ENCODE results near the gene EIF4A2.
"Not testable (repeated sequence)": the region's sequence is repeated elsewhere in the genome, so short reads cannot be mapped to it uniquely, and the experiment has no call there.

EIF4A2 gene

DNA sequence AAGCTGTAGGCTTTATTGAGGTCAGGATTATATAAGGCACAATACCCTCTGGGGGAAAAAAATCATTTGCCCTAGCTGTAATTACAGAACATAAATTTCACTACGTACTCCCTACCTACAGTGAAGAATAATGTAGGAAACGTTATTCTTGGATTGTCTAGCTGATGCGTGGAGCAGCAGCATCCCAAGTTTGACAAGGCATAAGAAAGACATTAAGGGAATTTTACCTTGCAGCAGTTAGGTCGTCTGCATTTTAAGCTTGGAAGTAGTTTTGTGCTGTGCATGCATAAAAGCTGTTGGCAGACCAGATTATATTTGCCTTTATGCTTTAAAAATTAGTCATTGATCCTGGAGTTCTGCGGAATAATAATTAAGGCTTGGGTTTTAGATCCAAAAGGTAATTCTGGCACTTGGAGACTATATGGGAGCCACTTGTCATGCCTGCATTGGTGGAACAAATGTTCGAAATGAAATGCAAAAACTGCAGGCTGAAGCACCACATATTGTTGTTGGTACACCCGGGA, 2.2 kb downstream of the EIF4A2 start:
- no peak for DNase-seq

DNA sequence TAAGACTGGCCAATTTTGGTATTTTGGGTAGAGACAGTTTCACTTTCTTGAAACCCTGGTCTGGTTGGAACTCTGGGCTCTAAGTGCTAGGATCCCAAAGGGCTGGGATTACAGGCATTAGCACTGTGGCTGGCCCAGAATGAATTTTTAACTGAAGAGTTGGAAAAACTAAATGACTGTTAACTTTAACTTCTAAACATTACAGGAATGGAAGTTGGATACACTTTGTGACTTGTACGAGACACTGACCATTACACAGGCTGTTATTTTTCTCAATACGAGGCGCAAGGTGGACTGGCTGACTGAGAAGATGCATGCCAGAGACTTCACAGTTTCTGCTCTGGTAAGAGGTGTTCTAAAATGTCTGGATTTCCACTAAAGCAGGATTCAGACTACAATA, 3.5 kb downstream of the EIF4A2 start:
- no peak for DNase-seq

DNA sequence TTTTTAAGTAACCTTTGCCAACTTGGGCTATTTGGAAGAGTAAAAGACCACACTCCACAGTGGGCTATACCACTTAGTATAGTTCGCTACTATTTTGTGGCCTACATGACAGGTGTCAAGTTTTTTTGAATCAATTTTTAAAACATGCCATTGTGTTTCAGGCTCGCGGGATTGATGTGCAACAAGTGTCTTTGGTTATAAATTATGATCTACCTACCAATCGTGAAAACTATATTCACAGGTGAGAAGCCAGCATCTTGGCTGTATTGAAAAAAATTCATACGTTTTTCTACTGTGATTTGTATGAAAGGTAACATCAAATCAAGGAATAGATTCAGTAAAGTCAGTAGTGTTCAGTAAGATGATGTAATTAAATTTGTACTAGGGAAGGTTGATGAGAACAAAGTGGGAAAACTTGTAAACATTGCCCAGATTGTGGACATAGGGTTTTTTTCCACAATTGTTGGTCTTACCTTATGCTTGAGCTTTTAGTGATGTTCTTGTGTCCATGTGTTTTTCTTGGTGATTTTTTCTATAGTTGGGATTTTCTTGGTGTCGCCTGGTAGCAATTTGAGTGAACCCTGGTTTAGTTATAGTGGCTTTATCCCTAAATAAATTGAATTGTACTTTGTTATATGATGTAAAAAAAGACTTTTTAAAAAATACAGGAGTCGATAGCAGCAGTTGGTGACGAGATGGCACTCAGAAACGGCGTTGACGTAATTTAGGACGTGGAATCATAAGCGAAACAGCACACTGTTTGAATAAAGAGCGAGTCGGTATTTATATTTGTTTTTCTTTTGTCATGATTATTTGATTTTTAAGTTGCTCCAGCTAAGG, 4.5 kb downstream of the EIF4A2 start:
- DNase-seq = no peak

DNA sequence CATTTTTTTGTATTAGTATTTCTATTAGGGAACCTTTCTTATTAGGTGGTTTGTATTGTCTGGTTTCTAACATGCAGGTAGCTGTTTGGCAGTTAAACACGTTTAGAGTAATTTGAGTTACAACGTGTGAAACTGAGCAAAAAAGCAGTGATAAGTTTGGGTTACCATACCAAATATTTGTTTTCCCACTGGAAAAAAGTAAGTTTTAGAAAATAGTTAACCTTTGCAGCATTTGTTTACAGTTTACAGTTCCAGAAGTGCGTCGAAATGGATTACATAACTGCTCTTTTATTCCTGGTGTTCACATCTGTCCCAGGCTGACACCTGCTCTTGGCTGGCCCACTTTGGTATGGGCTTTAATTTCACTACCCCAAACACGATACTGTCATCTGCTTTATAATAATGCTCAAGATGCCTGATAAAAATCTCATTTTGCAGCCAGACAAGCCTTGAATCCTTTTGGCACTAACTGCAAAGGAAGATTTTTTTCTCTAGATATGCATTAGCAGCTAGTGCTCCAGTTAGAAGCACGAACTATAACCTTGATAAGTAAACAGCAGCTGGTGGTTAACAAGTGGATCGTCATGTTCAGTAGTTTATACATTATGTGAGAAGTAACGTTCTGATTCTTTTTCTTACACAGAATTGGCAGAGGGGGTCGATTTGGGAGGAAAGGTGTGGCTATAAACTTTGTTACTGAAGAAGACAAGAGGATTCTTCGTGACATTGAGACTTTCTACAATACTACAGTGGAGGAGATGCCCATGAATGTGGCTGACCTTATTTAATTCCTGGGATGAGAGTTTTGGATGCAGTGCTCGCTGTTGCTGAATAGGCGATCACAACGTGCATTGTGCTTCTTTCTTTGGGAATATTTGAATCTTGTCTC, 5.3 kb downstream of the EIF4A2 start:
- DNase-seq = no peak

DNA sequence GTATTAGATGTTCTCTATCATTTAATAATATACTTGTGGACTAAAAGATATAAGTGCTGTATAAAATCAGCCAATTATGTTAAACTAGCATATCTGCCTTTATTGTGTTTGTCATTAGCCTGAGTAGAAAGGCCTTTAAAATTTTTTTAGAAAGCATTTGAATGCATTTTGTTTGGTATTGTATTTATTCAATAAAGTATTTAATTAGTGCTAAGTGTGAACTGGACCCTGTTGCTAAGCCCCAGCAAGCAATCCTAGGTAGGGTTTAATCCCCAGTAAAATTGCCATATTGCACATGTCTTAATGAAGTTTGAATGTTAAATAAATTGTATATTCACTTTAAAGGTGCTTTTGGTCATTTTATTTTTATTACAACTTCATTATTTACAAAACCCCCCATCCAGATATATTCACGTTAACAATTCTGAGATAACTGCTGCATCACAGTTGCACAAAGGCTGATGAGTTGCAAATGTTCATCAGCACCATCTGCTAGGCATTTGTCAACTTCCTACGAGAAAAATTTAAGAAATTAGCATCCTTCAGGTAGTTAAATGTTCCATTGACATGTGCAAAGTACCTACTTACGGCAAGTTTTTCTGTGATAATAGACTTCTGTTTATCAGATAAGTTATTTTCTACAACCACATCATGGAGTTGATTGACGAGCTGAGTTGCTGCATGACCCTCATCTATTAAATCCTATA, 6.3 kb downstream of the EIF4A2 start:
- no peak for DNase-seq

DNA sequence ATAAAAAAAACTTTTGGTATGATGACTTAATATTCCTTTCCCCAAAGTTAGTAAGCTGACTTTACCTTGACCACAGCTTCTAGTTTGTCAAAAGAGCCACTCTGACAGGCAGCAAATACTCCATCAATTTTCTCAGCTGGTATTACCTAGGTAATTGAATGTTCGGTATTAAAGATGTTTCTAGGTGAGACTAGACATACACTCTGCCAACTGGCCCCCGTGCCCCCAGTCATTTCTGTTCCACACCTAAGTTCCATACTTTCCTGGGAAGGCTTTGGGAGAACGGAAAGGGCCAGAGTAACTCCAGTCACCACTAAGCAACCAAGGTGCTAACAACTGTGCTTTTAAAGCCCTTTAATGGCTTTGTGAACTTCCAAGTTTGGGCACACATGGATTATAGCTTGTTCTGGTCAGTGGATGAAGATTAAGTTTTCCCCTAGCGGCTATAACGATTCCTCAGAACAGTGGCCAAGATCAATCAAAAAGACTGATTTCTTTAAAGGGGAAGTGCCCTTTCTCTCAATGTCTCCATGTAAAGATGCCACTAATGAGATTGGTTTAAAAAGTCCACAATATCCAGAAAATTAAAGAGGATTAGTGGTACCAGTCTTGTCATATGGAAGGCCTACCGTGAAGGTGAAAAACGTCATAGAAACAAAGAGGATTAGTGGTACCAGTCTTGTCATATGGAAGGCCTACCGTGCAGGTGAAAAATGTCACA, 7.0 kb downstream of the EIF4A2 start:
- DNase-seq = no peak

DNA sequence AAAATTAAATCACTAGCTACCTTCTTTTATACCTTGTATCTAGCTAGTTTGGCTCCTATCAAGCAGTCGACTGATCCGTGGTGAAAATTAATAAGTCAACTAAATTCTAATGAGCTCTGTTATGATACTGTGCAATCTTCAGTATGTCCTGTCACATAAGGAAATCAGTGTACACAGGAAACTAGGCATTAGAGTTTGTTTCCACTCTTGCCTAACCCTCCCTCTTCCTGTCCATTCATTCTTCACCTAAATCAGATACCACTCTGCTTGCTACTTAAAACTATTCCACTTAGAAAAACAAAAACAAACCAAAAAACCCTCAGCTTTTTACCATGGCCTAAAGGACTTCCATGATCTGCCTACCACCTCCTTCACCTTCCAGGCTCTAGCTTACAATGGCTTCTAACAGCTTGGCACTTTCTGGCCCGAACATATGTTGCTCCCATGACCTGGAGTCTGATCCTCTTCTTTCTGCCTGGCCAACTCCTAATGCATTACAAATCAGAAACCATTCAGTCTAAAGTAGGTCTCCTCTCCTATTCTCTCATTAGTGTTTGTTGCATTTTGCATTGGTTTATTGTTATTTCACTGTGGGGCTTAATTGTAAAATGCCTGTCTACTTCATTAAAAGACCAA, 15.0 kb downstream of the EIF4A2 start:
- no peak for DNase-seq

DNA sequence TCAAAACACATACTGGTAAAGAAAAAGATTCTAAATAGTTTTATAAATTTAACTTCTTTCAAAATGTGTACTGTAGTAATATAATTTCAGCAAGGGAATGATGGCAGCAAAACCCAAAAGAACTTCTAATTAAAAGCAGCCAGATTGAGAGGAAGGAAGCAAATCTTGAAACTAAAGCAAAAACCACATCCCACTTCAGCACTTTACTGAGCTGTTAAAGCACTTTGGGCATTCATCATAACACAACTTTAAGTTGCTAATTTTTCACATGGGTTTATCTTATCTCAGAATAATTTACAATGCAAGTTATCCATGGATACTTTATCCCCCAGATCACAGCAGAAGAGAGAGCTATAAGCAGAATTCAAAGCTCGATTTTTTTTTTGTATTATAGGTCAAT, 16.9 kb downstream of the EIF4A2 start:
- DNase-seq = no peak

DNA sequence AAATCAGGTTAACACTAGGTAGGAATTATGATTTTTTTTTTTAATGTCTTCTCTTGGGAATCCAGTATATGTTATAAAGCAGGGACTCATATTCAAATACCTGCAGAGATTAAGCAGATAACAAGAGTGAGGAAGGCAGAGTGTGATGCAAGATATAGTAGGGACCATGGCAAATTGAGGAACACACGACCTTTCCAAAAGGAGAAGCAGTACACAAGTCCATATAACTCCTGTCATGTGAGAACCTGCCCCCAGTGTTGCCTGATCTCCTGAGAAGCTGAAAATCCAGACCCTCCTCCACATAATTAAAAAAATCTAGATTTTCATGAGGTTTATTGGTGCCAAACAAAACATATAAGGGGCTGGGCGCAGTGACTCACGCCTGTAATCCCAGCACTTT, 19.3 kb downstream of the EIF4A2 start:
- DNase-seq = no peak

DNA sequence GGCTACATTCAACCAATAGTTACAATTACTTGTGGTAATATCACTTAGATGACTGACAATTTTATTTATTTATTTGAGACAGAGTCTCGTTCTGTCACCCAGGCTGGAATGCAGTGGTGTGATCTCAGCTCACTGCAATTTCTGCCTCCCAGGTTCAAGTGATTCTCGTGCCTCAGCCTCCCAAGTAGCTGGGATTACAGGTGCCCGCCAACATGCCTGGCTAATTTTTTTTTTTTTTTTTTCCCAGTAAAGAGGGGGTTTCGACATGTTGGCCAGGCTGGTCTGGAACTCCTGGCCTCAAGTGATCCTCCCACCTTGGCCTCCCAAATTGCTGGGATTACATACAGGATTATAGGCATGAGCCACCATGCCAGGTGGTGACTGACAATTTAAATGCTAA, 20.1 kb downstream of the EIF4A2 start:
- not testable (repeated sequence) for DNase-seq

DNA sequence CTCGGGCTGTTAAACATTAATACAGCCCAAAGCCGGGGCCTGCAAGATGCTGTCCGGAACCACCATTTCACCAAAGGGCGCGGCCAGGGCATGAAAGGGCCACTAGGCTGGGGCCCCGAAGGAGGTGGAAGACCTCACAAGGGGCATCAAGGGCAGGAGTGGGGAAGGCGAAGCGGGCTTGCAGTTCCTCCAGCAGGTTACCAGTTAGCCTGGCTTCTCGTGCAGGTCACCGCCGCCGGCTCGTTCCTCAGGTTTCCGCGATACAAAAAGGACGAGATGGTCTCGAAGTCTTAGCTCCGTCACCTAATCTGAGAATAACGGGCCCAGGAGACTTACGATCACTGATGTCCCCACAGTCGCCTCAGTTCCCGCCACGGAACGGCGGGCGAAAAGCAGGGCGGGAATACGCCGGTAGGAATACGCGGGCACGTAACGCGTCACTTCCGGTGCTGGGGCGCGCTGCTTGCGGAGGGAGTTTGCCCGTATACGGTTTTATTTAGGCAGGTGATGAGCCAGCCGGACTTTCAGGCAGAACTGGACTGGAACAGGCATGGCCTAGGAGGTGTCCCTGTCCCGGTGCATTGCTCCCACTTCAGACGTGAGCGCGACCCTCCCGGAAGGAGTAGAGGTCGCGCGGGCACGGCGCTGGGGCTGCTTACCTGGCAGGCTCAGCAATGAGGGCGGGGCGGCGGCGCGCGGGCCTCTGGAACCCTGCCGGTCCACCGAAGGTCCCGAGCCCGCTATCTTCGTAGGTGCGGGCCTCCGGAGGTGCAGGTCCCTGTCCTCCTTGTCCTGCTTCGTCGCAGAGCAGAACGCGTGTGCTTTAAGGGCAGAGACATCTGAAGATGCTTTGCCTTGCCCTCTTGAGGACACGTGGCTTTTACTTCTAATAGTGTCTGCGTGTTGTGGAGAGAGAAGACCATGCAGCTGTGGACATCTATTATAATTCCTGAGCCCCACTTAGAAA, 23.0 kb downstream of the EIF4A2 start, which contains the start of gene RFC4:
RFC4 (minus strand) TSS at position 394 of the 967 bp plus-strand sequence. CDS start 1,769 bp downstream, outside the sequence.
- peak; percentile 76 for DNase-seq

DNA sequence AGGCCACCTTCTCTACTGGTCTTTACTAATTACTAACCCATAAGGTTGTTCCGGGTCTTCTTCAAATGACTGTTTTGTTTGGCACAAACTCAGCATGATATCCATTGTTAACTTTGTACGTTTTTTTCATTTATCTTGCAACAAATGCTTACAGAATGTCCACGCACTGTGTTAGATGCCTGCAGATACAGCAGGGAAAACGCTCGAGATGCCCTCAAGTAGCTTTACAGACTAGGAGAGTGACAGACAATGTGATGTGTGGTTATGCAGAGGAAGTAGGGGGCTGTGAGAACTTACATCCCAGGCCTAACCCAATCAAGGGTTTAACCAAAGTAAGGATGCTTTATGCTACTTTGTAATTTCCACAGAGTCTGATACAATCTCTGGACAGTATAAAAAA, 23.9 kb downstream of the EIF4A2 start:
- DNase-seq = no peak

DNA sequence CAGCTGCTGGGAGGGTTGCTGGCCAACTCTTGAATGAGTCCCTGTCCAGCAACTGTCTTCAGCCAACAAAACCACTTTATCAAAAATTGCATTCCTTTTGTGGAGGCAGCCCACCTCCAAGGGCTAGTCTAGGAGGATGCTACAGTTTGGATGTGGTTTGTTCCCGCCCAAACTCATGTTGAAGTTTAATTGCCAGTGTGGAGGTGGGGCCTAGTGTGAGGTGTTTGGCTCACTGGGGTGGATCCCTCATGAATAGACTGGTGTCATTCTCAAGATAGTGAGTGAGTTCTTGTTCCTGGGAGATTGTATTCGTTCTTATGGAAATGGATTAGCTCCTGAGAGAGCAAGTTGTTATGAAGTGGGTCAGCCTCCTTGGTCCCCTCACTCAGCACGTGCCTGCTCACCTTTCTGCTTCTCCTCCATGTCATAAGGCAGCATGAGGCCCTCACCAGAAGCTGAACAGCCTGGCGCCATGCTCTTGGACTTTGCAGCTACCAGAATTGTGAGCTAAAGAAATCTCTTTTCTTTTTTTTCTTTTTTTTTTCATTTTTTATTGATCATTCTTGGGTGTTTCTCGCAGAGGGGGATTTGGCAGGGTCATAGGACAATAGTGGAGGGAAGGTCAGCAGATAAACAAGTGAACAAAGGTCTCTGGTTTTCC, 27.1 kb downstream of the EIF4A2 start:
- DNase-seq = no peak

DNA sequence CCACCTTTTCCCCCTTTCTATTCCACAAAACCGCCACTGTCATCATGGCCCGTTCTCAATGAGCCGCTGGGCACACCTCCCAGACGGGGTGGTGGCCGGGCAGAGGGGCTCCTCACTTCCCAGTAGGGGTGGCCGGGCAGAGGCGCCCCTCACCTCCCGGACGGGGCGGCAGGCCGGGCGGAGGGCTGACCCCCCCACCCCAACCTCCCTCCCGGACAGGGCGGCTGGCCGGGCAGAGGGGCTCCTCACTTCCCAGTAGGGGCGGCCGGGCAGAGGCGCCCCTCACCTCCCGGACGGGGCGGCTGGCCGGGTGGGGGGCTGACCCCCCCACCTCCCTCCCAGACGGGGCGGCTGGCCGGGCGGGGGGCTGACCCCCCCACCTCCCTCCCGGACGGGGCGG, 27.9 kb downstream of the EIF4A2 start:
- not testable (repeated sequence) for DNase-seq

DNA sequence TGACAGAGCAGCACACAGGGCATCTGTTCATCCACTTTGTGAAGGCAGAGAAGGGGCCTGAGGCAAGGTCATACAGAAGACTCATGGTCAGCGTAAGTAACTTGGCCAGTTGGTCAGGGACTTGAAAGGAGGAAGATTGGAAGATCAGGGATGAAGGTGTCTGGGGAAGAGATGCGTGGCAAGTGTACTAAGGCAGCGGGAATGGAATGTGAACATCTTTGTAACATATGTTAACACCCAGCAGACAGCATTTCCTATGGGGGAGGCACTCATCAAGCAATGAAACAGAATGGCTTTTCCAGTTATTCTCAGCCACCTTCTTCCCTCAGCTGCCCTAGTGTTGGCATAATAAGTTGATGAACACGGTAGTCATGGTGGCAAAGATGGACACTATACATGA, 30.7 kb downstream of the EIF4A2 start:
- DNase-seq = no peak

DNA sequence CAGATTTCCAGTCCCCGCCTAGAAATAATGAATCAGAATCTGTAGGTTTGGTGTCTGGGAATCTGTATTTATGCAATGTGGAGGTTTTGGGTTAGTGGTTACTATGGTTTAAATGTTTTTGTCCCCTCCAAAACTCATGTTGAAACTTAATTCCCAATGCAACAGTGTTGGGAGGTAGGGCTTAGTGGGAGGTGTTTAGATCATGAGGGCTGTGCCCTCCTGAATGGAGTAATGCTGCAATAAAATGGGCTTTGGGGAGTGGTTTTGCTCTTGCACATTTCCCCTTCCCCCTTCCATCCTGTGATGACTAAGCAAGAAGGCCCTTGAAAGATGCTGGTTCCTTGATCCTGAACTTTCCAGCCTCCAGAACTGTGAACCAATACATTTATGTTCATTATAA, 32.1 kb downstream of the EIF4A2 start:
- no peak for DNase-seq

DNA sequence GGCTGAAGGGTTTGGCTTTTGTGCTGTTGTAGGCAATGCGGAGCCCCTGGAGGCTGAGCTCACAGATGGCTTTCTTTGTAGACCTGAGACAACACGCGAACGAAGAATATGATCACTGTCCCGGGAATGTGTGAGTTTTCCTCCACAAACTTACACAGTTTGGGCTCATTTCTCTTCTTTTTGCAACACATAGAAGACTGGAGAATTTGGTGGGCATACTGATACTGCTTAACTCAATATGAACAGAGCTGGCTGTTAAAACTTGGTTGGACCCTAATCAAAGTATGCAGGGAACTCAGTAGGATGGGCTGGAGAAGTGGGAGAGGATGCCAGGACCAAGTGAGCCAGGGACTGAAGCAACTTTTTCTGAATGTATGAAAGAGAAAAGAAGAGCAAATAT, 35.1 kb downstream of the EIF4A2 start:
- DNase-seq = no peak

DNA sequence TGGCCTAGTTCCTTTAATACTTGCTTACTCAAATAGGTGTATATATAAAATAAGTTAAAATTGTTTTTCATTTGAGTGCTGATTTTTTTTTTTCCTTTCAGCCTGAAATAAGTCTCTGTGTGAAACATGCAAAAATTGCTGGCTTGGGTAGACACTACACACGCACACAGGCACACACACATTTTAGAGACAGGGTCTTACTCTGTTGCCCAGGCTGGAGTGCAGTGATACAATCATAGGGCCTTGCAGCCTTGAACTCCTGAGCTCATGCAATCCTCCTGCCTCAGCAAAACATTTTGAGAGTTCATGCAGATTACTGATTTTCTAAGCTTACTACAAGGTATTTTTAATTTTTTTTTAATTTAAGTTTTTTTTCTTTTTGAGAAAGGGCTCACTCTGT, 35.6 kb downstream of the EIF4A2 start:
- no peak for DNase-seq

DNA sequence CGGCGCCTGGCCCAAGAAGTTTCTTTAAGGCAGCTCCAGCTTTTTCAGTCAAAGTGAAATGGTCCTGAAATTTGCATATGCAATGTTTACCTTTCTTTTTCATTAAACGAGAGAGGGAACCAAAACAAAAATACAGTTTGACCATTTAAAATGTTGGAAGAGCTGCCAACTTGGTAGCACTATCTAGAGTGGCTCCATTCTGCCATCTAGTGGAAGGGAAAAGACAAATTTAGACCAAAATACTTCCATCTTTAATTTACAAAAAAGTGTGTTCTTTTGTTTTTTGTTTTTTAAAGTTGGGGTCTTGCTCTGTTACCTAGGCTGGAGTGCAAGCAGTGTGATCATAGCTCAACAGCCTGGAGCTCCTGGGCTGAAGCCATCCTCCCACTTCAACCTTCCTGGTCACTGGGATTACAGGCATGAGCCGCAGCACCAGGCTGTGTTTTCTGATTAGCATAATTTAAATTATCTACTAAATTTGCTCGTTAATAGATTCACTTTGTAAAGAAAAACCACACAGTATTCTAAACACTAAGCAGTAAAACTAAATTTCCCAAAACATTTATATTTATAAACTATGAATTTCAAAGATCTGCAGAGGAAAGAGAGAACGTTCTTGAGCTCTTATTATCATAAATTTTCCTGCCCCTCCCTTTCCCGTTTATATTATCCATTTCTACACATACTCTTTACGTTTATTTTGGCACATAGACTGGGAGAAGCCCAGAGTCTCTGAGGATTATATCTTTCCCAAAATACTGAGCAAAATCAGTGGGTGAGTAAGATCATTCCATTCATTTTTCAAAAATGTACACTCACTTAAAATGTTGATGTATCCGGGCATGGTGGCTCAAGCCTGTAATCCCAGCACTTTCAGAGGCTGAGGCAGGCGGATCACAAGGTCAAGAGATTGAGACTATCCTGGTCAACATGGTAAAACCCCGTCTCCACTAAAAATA, 38.3 kb downstream of the EIF4A2 start:
- no peak for DNase-seq

Data from activated CD4-positive, alpha-beta T cell treated with anti-CD3 and anti-CD28 coated beads for 1 hour (primary cell).